HEK293 (cell line): ENCODE data around the gene WWTR1.

ENCODE experiments used
- CTCF ChIA-PET: fragments of 350-600 bp; formaldehyde crosslinking; extraction: SDS; loops from one replicate; lab custom pipeline; 2021; ENCODE audit warnings: antibody characterized with exemption; lab: Yijun Ruan, JAX
- POLR2A ChIA-PET: fragments of 300-600 bp; formaldehyde crosslinking; extraction: SDS; loops from one replicate; lab custom pipeline; 2020; ENCODE audit warnings: antibody characterized with exemption, inconsistent platforms; lab: Yijun Ruan, JAX
- H3K27ac ChIP-seq: fragments of 200-500 bp; sonication (Bioruptor generic); 2 replicates; pipeline ENCODE4 v1.5.1; 2014; ENCODE audit warnings: low read depth, low read length, control low read depth, inconsistent platforms; ENCODE audit errors: extremely low read depth
- H3K36me3 ChIP-seq, 2 experiments: fragments of 200-500 bp in 1 of 2; sonication (Bioruptor generic) in 1 of 2; 1 replicate in 1 of 2; 2 replicates in 1 of 2; pipeline ENCODE4 v1.5.1; 2014 to 2017; ENCODE audit warnings: inconsistent platforms in 2 of 2, low read length in 2 of 2; ENCODE audit not compliant: control insufficient read depth in 2 of 2, insufficient read depth in 1 of 2
- H3K4me1 ChIP-seq: fragments of 200-500 bp; sonication (Bioruptor generic); 2 replicates; pipeline ENCODE4 v1.5.1; 2014; ENCODE audit warnings: mild to moderate bottlenecking, low read length, inconsistent platforms; ENCODE audit not compliant: control insufficient read depth, insufficient read depth
- H3K4me3 ChIP-seq: 2 replicates; pipeline ENCODE4 v1.5.1; 2011; ENCODE audit warnings: low read depth, mild to moderate bottlenecking, control low read depth, low read length, moderate library complexity
- H3K9me3 ChIP-seq: fragments of 200-500 bp; sonication (Bioruptor generic); 2 replicates; pipeline ENCODE4 v1.5.1; 2014; ENCODE audit warnings: low read depth, low read length, inconsistent platforms; ENCODE audit not compliant: control insufficient read depth, insufficient read depth
- BCL11A ChIP-seq: fragments of 450-650 bp; formaldehyde crosslinking; IDR thresholded peaks from 2 replicates; pipeline ENCODE4 v1.5.1; 2016; ENCODE audit warnings: low read depth, missing biosample characterization, missing genetic modification characterization
- GLI4 ChIP-seq: fragments of 450-650 bp; formaldehyde crosslinking; IDR thresholded peaks from 2 replicates; pipeline ENCODE4 v1.5.1; 2016; ENCODE audit warnings: missing biosample characterization, missing genetic modification characterization
- GLIS1 ChIP-seq: fragments of 450-650 bp; formaldehyde crosslinking; IDR thresholded peaks from 2 replicates; pipeline ENCODE4 v1.5.1; 2016; ENCODE audit warnings: missing biosample characterization, missing genetic modification characterization
- HIC1 ChIP-seq: fragments of 450-650 bp; formaldehyde crosslinking; IDR thresholded peaks from 2 replicates; pipeline ENCODE4 v1.5.1; 2016; ENCODE audit warnings: missing biosample characterization, missing genetic modification characterization
- KLF1 ChIP-seq: fragments of 450-650 bp; formaldehyde crosslinking; IDR thresholded peaks from 2 replicates; pipeline ENCODE4 v1.5.1; 2016; ENCODE audit warnings: missing biosample characterization, missing genetic modification characterization
- KLF16 ChIP-seq: fragments of 450-650 bp; formaldehyde crosslinking; IDR thresholded peaks from 2 replicates; pipeline ENCODE4 v1.5.1; 2017; ENCODE audit warnings: missing biosample characterization, missing genetic modification characterization
- KLF8 ChIP-seq: fragments of 450-650 bp; formaldehyde crosslinking; IDR thresholded peaks from 2 replicates; pipeline ENCODE4 v1.5.1; 2016; ENCODE audit warnings: missing biosample characterization, missing genetic modification characterization
- PATZ1 ChIP-seq: fragments of 450-650 bp; formaldehyde crosslinking; IDR thresholded peaks from 2 replicates; pipeline ENCODE4 v1.5.1; 2016; ENCODE audit warnings: missing biosample characterization, missing genetic modification characterization
- SP3 ChIP-seq: fragments of 450-650 bp; formaldehyde crosslinking; IDR thresholded peaks from 2 replicates; pipeline ENCODE4 v1.5.1; 2016; ENCODE audit warnings: missing biosample characterization, missing genetic modification characterization
- SP7 ChIP-seq: fragments of 450-650 bp; formaldehyde crosslinking; IDR thresholded peaks from 2 replicates; pipeline ENCODE4 v1.5.1; 2016; ENCODE audit warnings: missing biosample characterization, missing genetic modification characterization
- TCF7L2 ChIP-seq: IDR thresholded peaks from 2 replicates; pipeline ENCODE4 v1.6.1; 2011; ENCODE audit warnings: low read depth, mild to moderate bottlenecking, inconsistent platforms, low read length, moderate library complexity, borderline replicate concordance
- ZBTB17 ChIP-seq: fragments of 450-650 bp; formaldehyde crosslinking; IDR thresholded peaks from 2 replicates; pipeline ENCODE4 v1.5.1; 2016; ENCODE audit warnings: missing biosample characterization, missing genetic modification characterization
- ZBTB20 ChIP-seq: fragments of 450-650 bp; formaldehyde crosslinking; IDR thresholded peaks from 2 replicates; pipeline ENCODE4 v1.5.1; 2016; ENCODE audit warnings: missing biosample characterization, missing genetic modification characterization
- ZBTB48 ChIP-seq: fragments of 450-650 bp; formaldehyde crosslinking; IDR thresholded peaks from 2 replicates; pipeline ENCODE4 v1.5.1; 2016; ENCODE audit warnings: missing biosample characterization, missing genetic modification characterization
- ZBTB7A ChIP-seq: fragments of 450-650 bp; formaldehyde crosslinking; IDR thresholded peaks from 2 replicates; pipeline ENCODE4 v1.5.1; 2016; ENCODE audit warnings: low read depth, missing biosample characterization, missing genetic modification characterization
- ZNF146 ChIP-seq: fragments of 450-650 bp; formaldehyde crosslinking; IDR thresholded peaks from 2 replicates; pipeline ENCODE4 v1.5.1; 2016; ENCODE audit warnings: missing biosample characterization, missing genetic modification characterization
- ZNF239 ChIP-seq: fragments of 450-650 bp; formaldehyde crosslinking; IDR thresholded peaks from 2 replicates; pipeline ENCODE4 v1.5.1; 2016; ENCODE audit warnings: missing biosample characterization, missing genetic modification characterization
- ZNF37A ChIP-seq: fragments of 450-650 bp; IDR thresholded peaks from 2 replicates; pipeline ENCODE4 v1.5.1; 2018; ENCODE audit warnings: missing biosample characterization, missing genetic modification characterization
- ZNF398 ChIP-seq: fragments of 450-650 bp; formaldehyde crosslinking; IDR thresholded peaks from 2 replicates; pipeline ENCODE4 v1.5.1; 2017; ENCODE audit warnings: missing biosample characterization, missing genetic modification characterization
- ZNF513 ChIP-seq: fragments of 450-650 bp; IDR thresholded peaks from 2 replicates; pipeline ENCODE4 v1.5.1; 2018; ENCODE audit warnings: missing biosample characterization, missing genetic modification characterization
- ZNF580 ChIP-seq: fragments of 450-650 bp; formaldehyde crosslinking; IDR thresholded peaks from 2 replicates; pipeline ENCODE4 v1.5.1; 2016; ENCODE audit warnings: missing biosample characterization, missing genetic modification characterization
- ZNF600 ChIP-seq: fragments of 450-650 bp; formaldehyde crosslinking; IDR thresholded peaks from 2 replicates; pipeline ENCODE4 v1.5.1; 2016; ENCODE audit warnings: missing biosample characterization, missing genetic modification characterization
- ZNF621 ChIP-seq: fragments of 450-650 bp; formaldehyde crosslinking; IDR thresholded peaks from 2 replicates; pipeline ENCODE4 v1.5.1; 2017; ENCODE audit warnings: missing biosample characterization, missing genetic modification characterization
- ZNF670 ChIP-seq: fragments of 450-650 bp; formaldehyde crosslinking; IDR thresholded peaks from 2 replicates; pipeline ENCODE4 v1.5.1; 2016; ENCODE audit warnings: missing biosample characterization, missing genetic modification characterization, low read depth
- ZNF837 ChIP-seq: fragments of 450-650 bp; formaldehyde crosslinking; IDR thresholded peaks from 2 replicates; pipeline ENCODE4 v1.5.1; 2016; ENCODE audit warnings: missing biosample characterization, missing genetic modification characterization
- ZSCAN30 ChIP-seq: fragments of 450-650 bp; IDR thresholded peaks from 2 replicates; pipeline ENCODE4 v1.5.1; 2018; ENCODE audit warnings: missing biosample characterization, mild to moderate bottlenecking, missing genetic modification characterization, moderate library complexity

The WWTR1 gene

GRCh38 chr3:149657926-149658743 is at the start of gene WWTR1:
Gene WWTR1 (minus strand): TSS chr3:149658025. CDS start chr3:149657306, 719 bp downstream.
- Histone ChIP-seq H3K27ac (peak within 1 kb of the TSS; percentile 91), H3K36me3 (peaks cover 0 to 19% of the 10 kb centered on the region in 2 experiments; a peak in 1 of 3 replicates), H3K4me1 (peaks cover 3% of the 10 kb centered on the region; the same call in 1 of the 2 replicates), H3K4me3 (peak within 1 kb of the TSS; percentile 60), H3K9me3 (no peaks in the 10 kb centered on the region)
- ChIA-PET CTCF (interaction anchor here (0.5 to 3.7 kb wide), 7 partner anchors 23 to 124 kb away, joined by 3 to 16 read pairs (median 3); no protein-coding TSS in a partner anchor), POLR2A (interaction anchor here (0.6 to 1.6 kb wide), 23 partner anchors 9 to 150 kb away, joined by 3 to 7 read pairs (median 4); partner anchors contain the start of gene COMMD2)
- peak; percentile 33; the same call in 1 of the 2 replicates for TF ChIP-seq TCF7L2
- 0 out of 2 replicates have a peak, but pooled peaks have one; percentile 5 for TF ChIP-seq ZNF146
- TF ChIP-seq ZNF580 (tag by site-specific recombination): peak; percentile 91
- peak; percentile 78 for TF ChIP-seq KLF8 (tag by site-specific recombination)
- TF ChIP-seq ZBTB48 (tag by site-specific recombination): peak; percentile 56
- peak; percentile 96 for TF ChIP-seq ZNF513 (tag by site-specific recombination)
- peak; percentile 73 for TF ChIP-seq GLIS1 (tag by site-specific recombination)
- peak; percentile 48; the same call in 1 of the 2 replicates for TF ChIP-seq KLF1 (tag by site-specific recombination)
- peak; percentile 92 for TF ChIP-seq HIC1 (tag by site-specific recombination)
- TF ChIP-seq ZNF37A: no peak
- no peak for TF ChIP-seq ZNF837 (tag by site-specific recombination)
- TF ChIP-seq ZNF670 (tag by site-specific recombination): no peak
- peak; percentile 45; the same call in 1 of the 2 replicates for TF ChIP-seq ZNF600 (tag by site-specific recombination)
- peak; percentile 53; the same call in 1 of the 2 replicates for TF ChIP-seq KLF16 (tag by site-specific recombination)
- peak; percentile 11; the same call in 1 of the 2 replicates for TF ChIP-seq ZSCAN30 (tag by site-specific recombination)
- TF ChIP-seq GLI4: no peak
- peak; percentile 93 for TF ChIP-seq PATZ1 (tag by site-specific recombination)
- TF ChIP-seq ZNF398 (tag by site-specific recombination): peak; percentile 89
- TF ChIP-seq ZBTB20 (tag by site-specific recombination): peak; percentile 69
- no peak for TF ChIP-seq ZBTB7A (tag by site-specific recombination)
- no peak for TF ChIP-seq ZNF239 (tag by site-specific recombination)
- peak; percentile 68 for TF ChIP-seq ZBTB17
- no peak for TF ChIP-seq ZNF621 (tag by site-specific recombination)
- no peak for TF ChIP-seq BCL11A
- peak; percentile 36; the same call in 1 of the 2 replicates for TF ChIP-seq SP7 (tag by site-specific recombination)
- TF ChIP-seq SP3: peak; percentile 79
